Prostate gland (tissue), 2 donors: ENCODE measurements around the gene CNIH4.

Experiments
- POLR2A ChIP-seq: fragments of 450-650 bp; IDR thresholded peaks from one replicate; pipeline ENCODE4 v1.6.1; 2016; ENCODE audit warnings: antibody characterized with exemption, mild to moderate bottlenecking
- TF ChIP-seq, protein P1 (sequence below), 4 experiments: fragments of 200-600 bp in 2 of 4; fragments of 450-650 bp in 2 of 4; sonication (generic) in 2 of 4; IDR thresholded peaks; 1 replicate in 3 of 4; 2 replicates in 1 of 4; pipeline ENCODE4 v1.5.1; 2016 to 2019; ENCODE audit warnings: antibody characterized with exemption in 4 of 4, mild to moderate bottlenecking in 2 of 4, moderate library complexity in 2 of 4

DNA sequence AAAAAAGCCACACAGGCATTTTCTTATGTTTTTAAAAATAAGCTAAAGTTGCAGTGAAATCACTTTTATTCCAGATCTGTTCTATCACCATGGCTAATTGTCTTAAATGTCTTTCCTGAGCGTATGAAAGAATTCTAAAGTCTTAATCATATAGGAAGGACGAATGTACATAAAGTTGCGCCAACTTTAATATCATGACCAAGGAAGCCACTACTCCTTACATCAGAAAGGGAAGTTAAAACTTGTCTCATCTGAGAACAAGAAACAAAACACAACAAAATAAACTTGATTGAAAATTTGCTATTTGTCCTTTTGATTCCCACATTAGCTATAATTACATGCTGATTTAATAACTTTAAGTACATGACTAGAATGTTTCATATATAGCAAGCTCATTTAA is 26.5 kb downstream of the CNIH4 start:
- TF ChIP-seq, protein P1, sequence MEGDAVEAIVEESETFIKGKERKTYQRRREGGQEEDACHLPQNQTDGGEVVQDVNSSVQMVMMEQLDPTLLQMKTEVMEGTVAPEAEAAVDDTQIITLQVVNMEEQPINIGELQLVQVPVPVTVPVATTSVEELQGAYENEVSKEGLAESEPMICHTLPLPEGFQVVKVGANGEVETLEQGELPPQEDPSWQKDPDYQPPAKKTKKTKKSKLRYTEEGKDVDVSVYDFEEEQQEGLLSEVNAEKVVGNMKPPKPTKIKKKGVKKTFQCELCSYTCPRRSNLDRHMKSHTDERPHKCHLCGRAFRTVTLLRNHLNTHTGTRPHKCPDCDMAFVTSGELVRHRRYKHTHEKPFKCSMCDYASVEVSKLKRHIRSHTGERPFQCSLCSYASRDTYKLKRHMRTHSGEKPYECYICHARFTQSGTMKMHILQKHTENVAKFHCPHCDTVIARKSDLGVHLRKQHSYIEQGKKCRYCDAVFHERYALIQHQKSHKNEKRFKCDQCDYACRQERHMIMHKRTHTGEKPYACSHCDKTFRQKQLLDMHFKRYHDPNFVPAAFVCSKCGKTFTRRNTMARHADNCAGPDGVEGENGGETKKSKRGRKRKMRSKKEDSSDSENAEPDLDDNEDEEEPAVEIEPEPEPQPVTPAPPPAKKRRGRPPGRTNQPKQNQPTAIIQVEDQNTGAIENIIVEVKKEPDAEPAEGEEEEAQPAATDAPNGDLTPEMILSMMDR (IDR thresholded peaks at IDR 0.05), result no peak
- no peak for TF ChIP-seq POLR2A
